K562 (cell line): ENCODE results near the gene BCAS1. TPM values are rescaled to one million over a fixed set of nuclear protein-coding genes. Genes with fewer than 3 reads are reported as not detected.

Experiments
- ATAC-seq: fragments of 200-7000 bp; cut with Tn5 transposase; 3 replicates; pipeline ENCODE4 v1.9.1; 2020; ENCODE audit warnings: moderate library complexity
- BruUV-seq: library from RNA; stranded (reverse); fragments of 400-500 nt; replicated peaks from 2 replicates; lab custom pipeline; 2021; lab: Mats Ljungman, UMichigan
- CTCF ChIA-PET: fragments of 300-600 bp; formaldehyde crosslinking; extraction: SDS; loops from one replicate; lab custom pipeline; 2021; ENCODE audit warnings: low intra/inter-chr PET ratio; lab: Yijun Ruan, JAX
- POLR2A ChIA-PET: fragments of 300-600, 350-650 bp; sonication (Branson Sonifier 250); formaldehyde crosslinking; extraction: SDS; loops from one replicate; lab custom pipeline; 2021; ENCODE audit warnings: antibody characterized with exemption, inconsistent platforms; lab: Yijun Ruan, JAX
- DNase-seq, 4 experiments: peaks; one replicate each; pipeline versions ENCODE4 v3.0.0 to v3.0.0-alpha.2; 2011 to 2018; ENCODE audit warnings: low spot score in 3 of 4, mixed read lengths in 3 of 4; ENCODE audit errors: extremely low read depth in 1 of 4
- FAIRE-seq: peaks from 2 replicates; lab custom pipeline; 2011; peaks lifted over from hg19 to GRCh38; lab: Jason Lieb, UNC
- H2AFZ ChIP-seq: 2 replicates; pipeline ENCODE4 v1.6.0; 2011; ENCODE audit warnings: low read depth, low read length, control low read depth, inconsistent platforms
- H3K27ac ChIP-seq: fragments of 200-600 bp; 3 replicates; pipeline ENCODE4 v1.8.0; 2011; ENCODE audit warnings: low read depth, mild to moderate bottlenecking, control low read depth, inconsistent platforms, low read length, moderate library complexity, mixed read lengths; ENCODE audit errors: extremely low read depth
- H3K27me3 ChIP-seq, 2 experiments: fragments of 300-600 bp in 1 of 2; 2 replicates in 1 of 2; 3 replicates in 1 of 2; pipeline versions ENCODE4 v1.6.0 to v1.8.0; 2011; ENCODE audit warnings: inconsistent platforms in 2 of 2, low read length in 2 of 2, mild to moderate bottlenecking in 1 of 2, mixed read lengths in 1 of 2, moderate library complexity in 1 of 2; ENCODE audit not compliant: control insufficient read depth in 2 of 2, insufficient read depth in 2 of 2
- H3K36me3 ChIP-seq: fragments of 300-600 bp; 3 replicates; pipeline ENCODE4 v1.8.0; 2011; ENCODE audit warnings: mild to moderate bottlenecking, low read length, inconsistent platforms; ENCODE audit not compliant: control insufficient read depth, insufficient read depth
- H3K4me1 ChIP-seq, 2 experiments: fragments of 200-600 bp in 1 of 2; replicated peaks in 1 of 2; 2 replicates in 1 of 2; 3 replicates in 1 of 2; pipeline versions ENCODE4 v1.5.1 to v1.8.0; 2011; ENCODE audit warnings: inconsistent platforms in 2 of 2, low read length in 2 of 2, mild to moderate bottlenecking in 1 of 2, mixed read lengths in 1 of 2, moderate library complexity in 1 of 2; ENCODE audit not compliant: control insufficient read depth in 2 of 2, insufficient read depth in 2 of 2
- H3K4me2 ChIP-seq: 2 replicates; pipeline ENCODE4 v1.6.1; 2011; ENCODE audit warnings: low read length, control low read depth, inconsistent platforms, mixed read lengths; ENCODE audit not compliant: insufficient read depth
- H3K4me3 ChIP-seq: fragments of 200-600 bp; sonication (generic), shearing (Covaris generic); 2 replicates; pipeline ENCODE4 v1.5.1; 2016; ENCODE audit warnings: control low read depth, inconsistent platforms
- H3K79me2 ChIP-seq: fragments of 200-600 bp; 3 replicates; pipeline ENCODE4 v1.8.0; 2011; ENCODE audit warnings: low read length, inconsistent platforms; ENCODE audit not compliant: control insufficient read depth, insufficient read depth
- H3K9ac ChIP-seq, 2 experiments: 2 replicates each; pipeline versions ENCODE4 v1.6.0 to v1.6.1; 2011; ENCODE audit warnings: low read depth in 2 of 2, low read length in 2 of 2, control low read depth in 1 of 2, inconsistent platforms in 1 of 2, mild to moderate bottlenecking in 1 of 2, mixed read lengths in 1 of 2; ENCODE audit not compliant: insufficient read depth in 1 of 2
- H3K9me1 ChIP-seq: one replicate; pipeline ENCODE4 v1.6.0; 2011; ENCODE audit warnings: inconsistent platforms, mild to moderate bottlenecking, low read length, moderate library complexity; ENCODE audit not compliant: control insufficient read depth, insufficient read depth
- H3K9me3 ChIP-seq: replicated peaks from 2 replicates; pipeline ENCODE4 v1.5.1; 2011; ENCODE audit warnings: low read depth, low read length, inconsistent platforms; ENCODE audit not compliant: control insufficient read depth, insufficient read depth
- H4K20me1 ChIP-seq: replicated peaks from 2 replicates; pipeline ENCODE4 v1.6.1; 2011; ENCODE audit warnings: low read length, inconsistent platforms, mixed read lengths; ENCODE audit not compliant: control insufficient read depth, insufficient read depth
- C11orf30 ChIP-seq: fragments of 450-650 bp; IDR thresholded peaks from 2 replicates; pipeline ENCODE4 v1.6.1; 2016; ENCODE audit warnings: low read depth, mild to moderate bottlenecking
- CEBPB ChIP-seq: fragments of 450-650 bp; IDR thresholded peaks from 2 replicates; pipeline ENCODE4 v1.6.1; 2016; ENCODE audit warnings: missing genetic modification characterization, missing compliant biosample characterization
- HCFC1 ChIP-seq: IDR thresholded peaks from 2 replicates; pipeline ENCODE4 v1.6.1; 2012; ENCODE audit warnings: low read depth, low read length, improper control_type of control experiment
- JUN ChIP-seq, 2 experiments: sonication (generic) in 1 of 2; formaldehyde crosslinking in 1 of 2; IDR thresholded peaks; 2 replicates each; pipeline versions ENCODE4 v1.6.1 to v1.8.0; 2012 to 2022; ENCODE audit warnings: borderline replicate concordance in 2 of 2, mild to moderate bottlenecking in 2 of 2, improper control_type of control experiment in 1 of 2, low read depth in 1 of 2, low read length in 1 of 2, missing genetic modification reagents in 1 of 2
- MAFG ChIP-seq: fragments of 450-650 bp; conservative IDR thresholded peaks from 2 replicates; pipeline ENCODE4 v1.6.1; 2016; ENCODE audit warnings: missing genetic modification characterization, missing compliant biosample characterization
- NFE2 ChIP-seq: IDR thresholded peaks from 2 replicates; pipeline ENCODE4 v1.6.1; 2014; ENCODE audit warnings: antibody characterized with exemption, low read depth
- ZNF316 ChIP-seq: fragments of 450-650 bp; IDR thresholded peaks from 2 replicates; pipeline ENCODE4 v1.6.1; 2016
- WGBS: fragments of 100-300 bp; shearing (Covaris generic); methylation state at CpG from one replicate; pipeline ENCODE4 v1.1.6; 2016; ENCODE audit warnings: low coverage, mixed read lengths; ENCODE audit not compliant: insufficient coverage; ENCODE audit errors: missing lambda C conversion rate; 5-methylcytosine and 5-hydroxymethylcytosine counted together
- in situ Hi-C: fragments of 300-500 bp; cut with MboI; formaldehyde crosslinking; loops from 4 replicates; pipeline ENCODE4 v1.15.0; 2018; ENCODE audit warnings: inconsistent platforms, mixed read lengths
- intact Hi-C: fragments of 100-400 bp; cut with micrococcal nuclease; formaldehyde crosslinking; loops from 2 replicates; pipeline ENCODE4 v1.14.2; 2022
- polyA plus RNA-seq, 8 experiments: library from polyadenylated mRNA; depleted of rRNA in 4 of 8; stranded (reverse) in 5 of 8; unstranded in 3 of 8; fragments of >200 nt; fragmentation: Nextera tagmentation in 2 of 8; fragmentation: Illumina TruSeq in 1 of 8; extraction: Ambion mirVana in 2 of 8; extraction: Trizol in 1 of 8; gene quantifications; 2 replicates each; pipeline versions ENCODE4 v1.2.1 to v1.2.3, GENCODE V29; 2011 to 2014; ENCODE audit warnings: inconsistent platforms in 1 of 8, missing spikeins in 1 of 8
- total RNA-seq, 7 experiments: library from RNA; depleted of rRNA in 6 of 7; stranded (reverse); fragments of >200 nt in 6 of 7; fragmentation: Illumina TruSeq in 2 of 7; extraction: Trizol in 2 of 7; gene quantifications; 2 replicates each; pipeline versions ENCODE4 v1.2.1 to v1.2.3, GENCODE V29; 2011 to 2021; ENCODE audit warnings: low replicate concordance in 1 of 7
- TF ChIP-seq, protein P1 (sequence below), 3 experiments: fragments of 200-800 bp in 1 of 3; fragments of 250-450 bp in 1 of 3; fragments of 450-650 bp in 1 of 3; sonication (Bioruptor Pico) in 1 of 3; sonication (Bioruptor generic) in 1 of 3; formaldehyde crosslinking in 1 of 3; IDR thresholded peaks; 2 replicates each; pipeline versions ENCODE4 v1.6.1 to v1.8.0; 2016 to 2022; ENCODE audit warnings: mild to moderate bottlenecking in 2 of 3, missing genetic modification characterization in 2 of 3, missing compliant biosample characterization in 1 of 3, moderate library complexity in 1 of 3

BCAS1 gene
- total and polyA plus RNA-seq, 9 of the 15 experiments (the other 6 are each of a cell fraction or from before 2014, with no cell fraction given), result 0.18 to 2.3 (median 0.93) TPM

GRCh38 chr20:54020348-54020747 is 50.0 kb downstream of the BCAS1 start:
- H3K27ac ChIP-seq, result no peak overlapping the region
- in situ Hi-C loops (no loop called here), intact Hi-C loops (no loop called here)
- ATAC-seq (no peak), DNase-seq (no peak), FAIRE-seq (no peak)
- no TSS peak for BruUV-seq
- ChIA-PET CTCF (no interaction called here), POLR2A (no interaction called here)
- H3K9me1 ChIP-seq, result no peaks in the 10 kb centered on the region
- TF ChIP-seq HCFC1, result no peak
- peak; percentile 56 for TF ChIP-seq ZNF316
- 0 out of 2 replicates have a peak, but pooled peaks have one; percentile 33 for TF ChIP-seq NFE2
- no peak for TF ChIP-seq JUN (IDR thresholded peaks at IDR 0.05; ENCODE audit: borderline replicate concordance, low read depth, low read length)
- TF ChIP-seq JUN (CRISPR knock-in tag; IDR thresholded peaks at IDR 0.05; ENCODE audit: borderline replicate concordance), result no peak
- TF ChIP-seq CEBPB (tag), result peak; percentile 28
- peak; percentile 72 for TF ChIP-seq MAFG (tag)
- TF ChIP-seq, protein P1, sequence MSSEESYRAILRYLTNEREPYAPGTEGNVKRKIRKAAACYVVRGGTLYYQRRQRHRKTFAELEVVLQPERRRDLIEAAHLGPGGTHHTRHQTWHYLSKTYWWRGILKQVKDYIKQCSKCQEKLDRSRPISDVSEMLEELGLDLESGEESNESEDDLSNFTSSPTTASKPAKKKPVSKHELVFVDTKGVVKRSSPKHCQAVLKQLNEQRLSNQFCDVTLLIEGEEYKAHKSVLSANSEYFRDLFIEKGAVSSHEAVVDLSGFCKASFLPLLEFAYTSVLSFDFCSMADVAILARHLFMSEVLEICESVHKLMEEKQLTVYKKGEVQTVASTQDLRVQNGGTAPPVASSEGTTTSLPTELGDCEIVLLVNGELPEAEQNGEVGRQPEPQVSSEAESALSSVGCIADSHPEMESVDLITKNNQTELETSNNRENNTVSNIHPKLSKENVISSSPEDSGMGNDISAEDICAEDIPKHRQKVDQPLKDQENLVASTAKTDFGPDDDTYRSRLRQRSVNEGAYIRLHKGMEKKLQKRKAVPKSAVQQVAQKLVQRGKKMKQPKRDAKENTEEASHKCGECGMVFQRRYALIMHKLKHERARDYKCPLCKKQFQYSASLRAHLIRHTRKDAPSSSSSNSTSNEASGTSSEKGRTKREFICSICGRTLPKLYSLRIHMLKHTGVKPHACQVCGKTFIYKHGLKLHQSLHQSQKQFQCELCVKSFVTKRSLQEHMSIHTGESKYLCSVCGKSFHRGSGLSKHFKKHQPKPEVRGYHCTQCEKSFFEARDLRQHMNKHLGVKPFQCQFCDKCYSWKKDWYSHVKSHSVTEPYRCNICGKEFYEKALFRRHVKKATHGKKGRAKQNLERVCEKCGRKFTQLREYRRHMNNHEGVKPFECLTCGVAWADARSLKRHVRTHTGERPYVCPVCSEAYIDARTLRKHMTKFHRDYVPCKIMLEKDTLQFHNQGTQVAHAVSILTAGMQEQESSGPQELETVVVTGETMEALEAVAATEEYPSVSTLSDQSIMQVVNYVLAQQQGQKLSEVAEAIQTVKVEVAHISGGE (CRISPR knock-in tag; IDR thresholded peaks at IDR 0.05), result peak in 1 of 3 experiments; percentile 55; a peak in 1 of 6 replicates
- 0 out of 2 replicates have a peak, but pooled peaks have one; percentile 9 for TF ChIP-seq C11orf30
- no peaks in the 10 kb centered on the region for H3K9me3 ChIP-seq
- H3K79me2 ChIP-seq, result no peaks in the 10 kb centered on the region
- WGBS, result 10% methylated on average over 7 of the region's 7 CpGs
- H3K4me3 ChIP-seq, result no peak overlapping the region
- no peaks in the 10 kb centered on the region for H4K20me1 ChIP-seq
- H3K9ac ChIP-seq, result no peak overlapping the region
- no peaks in the 10 kb centered on the region; a peak in 1 of 5 replicates for H3K27me3 ChIP-seq
- no peaks in the 10 kb centered on the region for H3K4me1 ChIP-seq
- no peak overlapping the region for H2AFZ ChIP-seq
- no peaks in the 10 kb centered on the region for H3K36me3 ChIP-seq
- no peak overlapping the region; the same call in 1 of the 2 replicates for H3K4me2 ChIP-seq
